Skeletal muscle satellite cell (primary cell): ENCODE data around the gene FBXL17.

ENCODE experiments used
- H3K27me3 ChIP-seq: 2 replicates; pipeline ENCODE4 v1.7.0; 2013; ENCODE audit warnings: low read length; ENCODE audit not compliant: control insufficient read depth, insufficient read depth
- H3K36me3 ChIP-seq: 2 replicates; pipeline ENCODE4 v1.7.0; 2013; ENCODE audit warnings: mild to moderate bottlenecking, control low read depth, low read length; ENCODE audit not compliant: insufficient read depth
- H3K4me1 ChIP-seq: 2 replicates; pipeline ENCODE4 v1.7.0; 2013; ENCODE audit warnings: low read length; ENCODE audit not compliant: control insufficient read depth, insufficient read depth
- H3K4me2 ChIP-seq: 2 replicates; pipeline ENCODE4 v1.7.0; 2013; ENCODE audit warnings: mild to moderate bottlenecking, low read length
- H3K4me3 ChIP-seq: 2 replicates; pipeline ENCODE4 v1.7.0; 2013; ENCODE audit warnings: low read length
- H3K9ac ChIP-seq: 2 replicates; pipeline ENCODE4 v1.7.0; 2013; ENCODE audit warnings: mild to moderate bottlenecking, low read depth, low read length, moderate library complexity
- H3K9me3 ChIP-seq: replicated peaks from 2 replicates; pipeline ENCODE4 v1.7.0; 2013; ENCODE audit warnings: mild to moderate bottlenecking, control low read depth, low read length

The FBXL17 gene

GRCh38 chr5:108238461-108238860 is 143.4 kb downstream of the FBXL17 start:
- H3K4me3 ChIP-seq: no peak overlapping the region
- no peak overlapping the region for H3K4me2 ChIP-seq
- no peaks in the 10 kb centered on the region for H3K4me1 ChIP-seq
- H3K9ac ChIP-seq: no peak overlapping the region
- no peaks in the 10 kb centered on the region for H3K36me3 ChIP-seq
- no peaks in the 10 kb centered on the region for H3K9me3 ChIP-seq
- H3K27me3 ChIP-seq: no peaks in the 10 kb centered on the region

- H3K4me3 ChIP-seq: no peak overlapping the region
- H3K9ac ChIP-seq: no peak overlapping the region
- no peak overlapping the region for H3K4me2 ChIP-seq
- no peaks in the 10 kb centered on the region for H3K36me3 ChIP-seq
- H3K9me3 ChIP-seq: no peaks in the 10 kb centered on the region
- H3K4me1 ChIP-seq: no peaks in the 10 kb centered on the region
- no peaks in the 10 kb centered on the region for H3K27me3 ChIP-seq
Observed at GRCh38 chr5:108233617-108234155, 148.2 kb downstream of the FBXL17 start.

GRCh38 chr5:108232805-108233204 is 149.1 kb downstream of the FBXL17 start:
- H3K27me3 ChIP-seq: no peaks in the 10 kb centered on the region
- no peak overlapping the region for H3K4me2 ChIP-seq
- H3K4me1 ChIP-seq: no peaks in the 10 kb centered on the region
- no peaks in the 10 kb centered on the region for H3K9me3 ChIP-seq
- no peak overlapping the region for H3K9ac ChIP-seq
- no peaks in the 10 kb centered on the region for H3K36me3 ChIP-seq
- no peak overlapping the region for H3K4me3 ChIP-seq

- no peaks in the 10 kb centered on the region for H3K9me3 ChIP-seq
Observed at GRCh38 chr5:108222011-108222410, 159.9 kb downstream of the FBXL17 start.

GRCh38 chr5:108220834-108221233 is 161.1 kb downstream of the FBXL17 start:
- H3K27me3 ChIP-seq: no peaks in the 10 kb centered on the region
- H3K36me3 ChIP-seq: no peaks in the 10 kb centered on the region
- H3K4me2 ChIP-seq: no peak overlapping the region
- H3K9ac ChIP-seq: no peak overlapping the region
- H3K9me3 ChIP-seq: no peaks in the 10 kb centered on the region
- no peak overlapping the region for H3K4me3 ChIP-seq
- peaks cover 6% of the 10 kb centered on the region for H3K4me1 ChIP-seq

More at GRCh38 chr5:108222011-108222410, 159.9 kb downstream of the FBXL17 start:
- H3K9ac ChIP-seq: no peak overlapping the region
- no peaks in the 10 kb centered on the region for H3K36me3 ChIP-seq
- H3K4me3 ChIP-seq: no peak overlapping the region
- no peaks in the 10 kb centered on the region for H3K27me3 ChIP-seq
- peaks cover 2% of the 10 kb centered on the region for H3K4me1 ChIP-seq
- no peak overlapping the region for H3K4me2 ChIP-seq

GRCh38 chr5:108216890-108217289 is 165.0 kb downstream of the FBXL17 start:
- Histone ChIP-seq H3K4me2 (no peak overlapping the region), H3K27me3 (no peaks in the 10 kb centered on the region), H3K9me3 (no peaks in the 10 kb centered on the region), H3K4me3 (no peak overlapping the region), H3K9ac (no peak overlapping the region), H3K4me1 (peaks cover 6% of the 10 kb centered on the region), H3K36me3 (no peaks in the 10 kb centered on the region)

GRCh38 chr5:108214857-108215256 is 167.0 kb downstream of the FBXL17 start:
- no peak overlapping the region for H3K9ac ChIP-seq
- H3K4me3 ChIP-seq: no peak overlapping the region
- H3K36me3 ChIP-seq: no peaks in the 10 kb centered on the region
- H3K4me1 ChIP-seq: peaks cover 6% of the 10 kb centered on the region
- H3K27me3 ChIP-seq: no peaks in the 10 kb centered on the region
- no peaks in the 10 kb centered on the region for H3K9me3 ChIP-seq
- no peak overlapping the region for H3K4me2 ChIP-seq

- H3K4me3 ChIP-seq: no peak overlapping the region
- peaks cover 6% of the 10 kb centered on the region for H3K4me1 ChIP-seq
- no peaks in the 10 kb centered on the region for H3K27me3 ChIP-seq
- no peaks in the 10 kb centered on the region for H3K9me3 ChIP-seq
- H3K4me2 ChIP-seq: no peak overlapping the region
- H3K9ac ChIP-seq: no peak overlapping the region
- H3K36me3 ChIP-seq: no peaks in the 10 kb centered on the region
Observed at GRCh38 chr5:108212775-108213346, 169.0 kb downstream of the FBXL17 start.

GRCh38 chr5:108206707-108207106 is 175.2 kb downstream of the FBXL17 start:
- Histone ChIP-seq H3K27me3 (no peaks in the 10 kb centered on the region), H3K36me3 (no peaks in the 10 kb centered on the region), H3K4me2 (no peak overlapping the region), H3K4me1 (no peaks in the 10 kb centered on the region), H3K4me3 (no peak overlapping the region), H3K9ac (no peak overlapping the region), H3K9me3 (no peaks in the 10 kb centered on the region)

GRCh38 chr5:108201721-108202120 is 180.2 kb downstream of the FBXL17 start:
- Histone ChIP-seq H3K4me1 (no peaks in the 10 kb centered on the region), H3K27me3 (no peaks in the 10 kb centered on the region), H3K36me3 (no peaks in the 10 kb centered on the region), H3K9ac (no peak overlapping the region), H3K4me2 (no peak overlapping the region), H3K9me3 (no peaks in the 10 kb centered on the region), H3K4me3 (no peak overlapping the region)

- Histone ChIP-seq H3K4me2 (no peak overlapping the region), H3K9me3 (no peaks in the 10 kb centered on the region), H3K4me1 (peaks cover 16% of the 10 kb centered on the region), H3K36me3 (no peaks in the 10 kb centered on the region), H3K27me3 (no peaks in the 10 kb centered on the region), H3K9ac (no peak overlapping the region), H3K4me3 (no peak overlapping the region)
Observed at GRCh38 chr5:108196276-108196675, 185.6 kb downstream of the FBXL17 start.

- H3K27me3 ChIP-seq: no peaks in the 10 kb centered on the region
- H3K4me2 ChIP-seq: peak overlapping the region; percentile 5
- no peak overlapping the region for H3K4me3 ChIP-seq
- H3K36me3 ChIP-seq: no peaks in the 10 kb centered on the region
- H3K9ac ChIP-seq: no peak overlapping the region
- peaks cover 16% of the 10 kb centered on the region for H3K4me1 ChIP-seq
- H3K9me3 ChIP-seq: no peaks in the 10 kb centered on the region
Observed at GRCh38 chr5:108193021-108193795, 188.7 kb downstream of the FBXL17 start.
